Muscle of leg (tissue), 11 donors: ENCODE measurements around the gene ACADSB. TPM values are rescaled to one million over a fixed set of nuclear protein-coding genes. Genes with fewer than 3 reads are reported as not detected.

Experiments
- DNase-seq: peaks from one replicate; pipeline ENCODE4 v3.0.0; 2013
- H3K27ac ChIP-seq: one replicate; pipeline ENCODE4 v1.5.1; 2013; ENCODE audit warnings: mild to moderate bottlenecking, low read length, control low read depth
- H3K27me3 ChIP-seq: one replicate; pipeline ENCODE4 v1.6.1; 2013; ENCODE audit warnings: low read length; ENCODE audit not compliant: control insufficient read depth, insufficient read depth
- H3K36me3 ChIP-seq: one replicate; pipeline ENCODE4 v1.6.1; 2013; ENCODE audit warnings: low read length; ENCODE audit not compliant: control insufficient read depth, insufficient read depth
- H3K4me1 ChIP-seq: one replicate; pipeline ENCODE4 v1.6.1; 2013; ENCODE audit warnings: low read length; ENCODE audit not compliant: control insufficient read depth, insufficient read depth
- H3K4me3 ChIP-seq: one replicate; pipeline ENCODE4 v1.5.1; 2013; ENCODE audit warnings: low read length, control low read depth
- H3K9me3 ChIP-seq: replicated peaks from 2 replicates; pipeline ENCODE4 v1.6.1; 2013; ENCODE audit warnings: low read depth, low read length; ENCODE audit not compliant: control insufficient read depth
- WGBS: methylation state at CpG from one replicate; pipeline ENCODE4 v1.1.5; 2013; ENCODE audit warnings: missing lambda C conversion rate; ENCODE audit not compliant: insufficient coverage; 5-methylcytosine and 5-hydroxymethylcytosine counted together
- polyA plus RNA-seq, 8 donors: library from polyadenylated mRNA; unstranded; fragments of 120-200 nt; gene quantifications; one replicate each; pipeline versions ENCODE4 v1.2.1 to v1.2.3, GENCODE V29; 2013; ENCODE audit warnings: inconsistent platforms in 1 of 8, low replicate concordance in 1 of 8; ENCODE audit not compliant: insufficient read length in 8 of 8, insufficient read depth in 1 of 8
- total RNA-seq: library from RNA; stranded (reverse); fragments of 120-200 nt; gene quantifications from one replicate; pipeline ENCODE4 v1.2.4, GENCODE V29; 2013

The ACADSB gene
- total and polyA plus RNA-seq, 9 donors: 7.6 to 12.8 (median 9.6) TPM

- Histone ChIP-seq H3K36me3 (no peaks in the 10 kb centered on the region), H3K4me3 (no peak overlapping the region), H3K27me3 (no peaks in the 10 kb centered on the region), H3K27ac (no peak overlapping the region), H3K9me3 (no peaks in the 10 kb centered on the region), H3K4me1 (no peaks in the 10 kb centered on the region)
- DNase-seq: no peak
- WGBS: 70% methylated on average over 1 of the region's 3 CpGs
Observed at GRCh38 chr10:123087786-123088185, 79.0 kb downstream of the ACADSB start.

GRCh38 chr10:123092635-123093414 is 84.0 kb downstream of the ACADSB start:
- Histone ChIP-seq H3K4me3 (no peak overlapping the region), H3K4me1 (no peaks in the 10 kb centered on the region), H3K9me3 (no peaks in the 10 kb centered on the region), H3K27ac (no peak overlapping the region), H3K27me3 (peaks cover 4% of the 10 kb centered on the region), H3K36me3 (no peaks in the 10 kb centered on the region)
- no CpG with 5 or more reads among the region's 14 CpGs for WGBS
- no peak for DNase-seq

GRCh38 chr10:123093489-123093888 is 84.7 kb downstream of the ACADSB start:
- Histone ChIP-seq H3K27ac (no peak overlapping the region), H3K4me3 (no peak overlapping the region), H3K36me3 (no peaks in the 10 kb centered on the region), H3K9me3 (no peaks in the 10 kb centered on the region), H3K4me1 (no peaks in the 10 kb centered on the region), H3K27me3 (peaks cover 7% of the 10 kb centered on the region)
- WGBS: 60% methylated on average over 2 of the region's 4 CpGs
- DNase-seq: no peak

GRCh38 chr10:123096452-123096851 is 87.6 kb downstream of the ACADSB start:
- Histone ChIP-seq H3K27me3 (peaks cover 9% of the 10 kb centered on the region), H3K36me3 (no peaks in the 10 kb centered on the region), H3K4me3 (no peak overlapping the region), H3K9me3 (no peaks in the 10 kb centered on the region), H3K4me1 (no peaks in the 10 kb centered on the region), H3K27ac (no peak overlapping the region)
- DNase-seq: no peak
- WGBS: no CpG with 5 or more reads among the region's 5 CpGs

- no peak for DNase-seq
- H3K9me3 ChIP-seq: no peaks in the 10 kb centered on the region
- H3K4me1 ChIP-seq: no peaks in the 10 kb centered on the region
- H3K27me3 ChIP-seq: peaks cover 9% of the 10 kb centered on the region
- 78% methylated on average over 6 of the region's 7 CpGs for WGBS
- H3K36me3 ChIP-seq: no peaks in the 10 kb centered on the region
- H3K4me3 ChIP-seq: no peak overlapping the region
- H3K27ac ChIP-seq: no peak overlapping the region
Observed at GRCh38 chr10:123097039-123097438, 88.2 kb downstream of the ACADSB start.

- WGBS: no CpG with 5 or more reads among the region's 7 CpGs
Observed at GRCh38 chr10:123100030-123100762, 91.4 kb downstream of the ACADSB start.

GRCh38 chr10:123101872-123102271 is 93.1 kb downstream of the ACADSB start:
- H3K4me1 ChIP-seq: no peaks in the 10 kb centered on the region
- peaks cover 16% of the 10 kb centered on the region for H3K27me3 ChIP-seq
- no peaks in the 10 kb centered on the region for H3K36me3 ChIP-seq
- H3K9me3 ChIP-seq: no peaks in the 10 kb centered on the region
- H3K4me3 ChIP-seq: no peak overlapping the region
- DNase-seq: no peak
- 50% methylated on average over 9 of the region's 9 CpGs for WGBS
- no peak overlapping the region for H3K27ac ChIP-seq

More at GRCh38 chr10:123100030-123100762, 91.4 kb downstream of the ACADSB start:
- H3K9me3 ChIP-seq: no peaks in the 10 kb centered on the region
- no peaks in the 10 kb centered on the region for H3K4me1 ChIP-seq
- no peaks in the 10 kb centered on the region for H3K36me3 ChIP-seq
- H3K27me3 ChIP-seq: peaks cover 12% of the 10 kb centered on the region
- H3K4me3 ChIP-seq: no peak overlapping the region
- DNase-seq: no peak
- H3K27ac ChIP-seq: no peak overlapping the region

GRCh38 chr10:123102673-123103072 is 93.9 kb downstream of the ACADSB start:
- Histone ChIP-seq H3K4me3 (no peak overlapping the region), H3K27me3 (peaks cover 12% of the 10 kb centered on the region), H3K36me3 (no peaks in the 10 kb centered on the region), H3K9me3 (no peaks in the 10 kb centered on the region), H3K4me1 (no peaks in the 10 kb centered on the region), H3K27ac (no peak overlapping the region)
- WGBS: 46% methylated on average over 2 of the region's 2 CpGs
- DNase-seq: no peak

- Histone ChIP-seq H3K27ac (no peak overlapping the region), H3K27me3 (peaks cover 10% of the 10 kb centered on the region), H3K36me3 (no peaks in the 10 kb centered on the region), H3K4me3 (no peak overlapping the region), H3K9me3 (no peaks in the 10 kb centered on the region), H3K4me1 (no peaks in the 10 kb centered on the region)
- DNase-seq: no peak
- WGBS: 69% methylated on average over 8 of the region's 9 CpGs
Observed at GRCh38 chr10:123103944-123104343, 95.1 kb downstream of the ACADSB start.
